ENCODE results near the gene KIZ. TPM values are rescaled to one million over a fixed set of nuclear protein-coding genes. Genes with fewer than 3 reads are reported as not detected.
"Not testable (repeated sequence)": the region's sequence is repeated elsewhere in the genome, so short reads cannot be mapped to it uniquely, and the experiment has no call there.

The KIZ gene
- polyA plus RNA-seq, 3 donors from 2014 or later, result 14.2 to 20.7 (median 15.4) TPM

- H3K4me1 Mint-ChIP-seq, result peaks cover 2 to 10% of the 10 kb centered on the region in 2 donors
- H3K36me3 Mint-ChIP-seq, result peaks cover 5 to 27% (median 10%) of the 10 kb centered on the region in 3 donors
- no peaks in the 10 kb centered on the region for H3K9me3 Mint-ChIP-seq
- H3K27me3 Mint-ChIP-seq (ENCODE audit: low read depth in 3 of 3), result peaks cover 0 to 2% (median 0%) of the 10 kb centered on the region in 3 donors
- H3K4me3 Mint-ChIP-seq, result no peak overlapping the region
- H3K27ac Mint-ChIP-seq, result no peak overlapping the region
- no peak for DNase-seq
These were observed 112.3 kb downstream of the KIZ start for GRCh38 chr20:21237956-21238799.

GRCh38 chr20:21238818-21239536 is 113.1 kb downstream of the KIZ start:
- Mint-ChIP-seq H3K36me3 (peaks cover 6 to 35% (median 12%) of the 10 kb centered on the region in 3 donors), H3K27me3 (ENCODE audit: low read depth in 3 of 3) (peaks cover 0 to 2% (median 0%) of the 10 kb centered on the region in 3 donors), H3K4me3 (no peak overlapping the region), H3K27ac (no peak overlapping the region), H3K9me3 (no peaks in the 10 kb centered on the region), H3K4me1 (peaks cover 2 to 10% of the 10 kb centered on the region in 2 donors)
- no peak for DNase-seq

GRCh38 chr20:21240394-21240793 is 114.5 kb downstream of the KIZ start:
- Mint-ChIP-seq H3K27me3 (ENCODE audit: low read depth in 3 of 3) (peaks cover 0 to 2% (median 0%) of the 10 kb centered on the region in 3 donors), H3K36me3 (peaks cover 17 to 40% (median 24%) of the 10 kb centered on the region in 3 donors), H3K27ac (no peak overlapping the region)

GRCh38 chr20:21241406-21241805 is 115.5 kb downstream of the KIZ start:
- no peak overlapping the region for H3K4me3 Mint-ChIP-seq
- DNase-seq, result no peak
- peaks cover 19 to 43% (median 26%) of the 10 kb centered on the region in 3 donors for H3K36me3 Mint-ChIP-seq
- peaks cover 0 to 2% (median 0%) of the 10 kb centered on the region in 3 donors for H3K27me3 Mint-ChIP-seq (ENCODE audit: low read depth in 3 of 3)
- no peak overlapping the region for H3K27ac Mint-ChIP-seq
- no peaks in the 10 kb centered on the region for H3K9me3 Mint-ChIP-seq
- H3K4me1 Mint-ChIP-seq, result no peaks in the 10 kb centered on the region

More at GRCh38 chr20:21240394-21240793, 114.5 kb downstream of the KIZ start:
- Mint-ChIP-seq H3K9me3 (no peaks in the 10 kb centered on the region), H3K4me3 (no peak overlapping the region), H3K4me1 (peaks cover 2 to 5% of the 10 kb centered on the region in 2 donors)
- no peak for DNase-seq

GRCh38 chr20:21243811-21244210 is 117.9 kb downstream of the KIZ start:
- Mint-ChIP-seq H3K4me3 (no peak overlapping the region), H3K36me3 (peaks cover 24 to 38% (median 27%) of the 10 kb centered on the region in 3 donors), H3K27me3 (ENCODE audit: low read depth in 3 of 3) (no peaks in the 10 kb centered on the region), H3K9me3 (no peaks in the 10 kb centered on the region), H3K4me1 (no peaks in the 10 kb centered on the region), H3K27ac (no peak overlapping the region)
- no peak for DNase-seq

- Mint-ChIP-seq H3K9me3 (no peaks in the 10 kb centered on the region), H3K27me3 (ENCODE audit: low read depth in 3 of 3) (no peaks in the 10 kb centered on the region), H3K27ac (no peak overlapping the region), H3K36me3 (peaks cover 18 to 30% (median 27%) of the 10 kb centered on the region in 3 donors), H3K4me3 (no peak overlapping the region), H3K4me1 (no peaks in the 10 kb centered on the region)
- DNase-seq, result no peak
These were observed 118.9 kb downstream of the KIZ start for GRCh38 chr20:21244808-21245207.

- H3K27me3 Mint-ChIP-seq (ENCODE audit: low read depth in 3 of 3), result peaks cover 0 to 4% (median 0%) of the 10 kb centered on the region in 3 donors
- no peaks in the 10 kb centered on the region for H3K4me1 Mint-ChIP-seq
- no peak overlapping the region for H3K4me3 Mint-ChIP-seq
- DNase-seq, result no peak
- no peaks in the 10 kb centered on the region for H3K9me3 Mint-ChIP-seq
- H3K27ac Mint-ChIP-seq, result no peak overlapping the region
- H3K36me3 Mint-ChIP-seq, result peaks cover 18 to 30% (median 27%) of the 10 kb centered on the region in 3 donors
These were observed 120.3 kb downstream of the KIZ start for GRCh38 chr20:21246161-21246560.

- not testable (repeated sequence) for H3K9me3 Mint-ChIP-seq; H3K4me1 Mint-ChIP-seq; H3K27me3 Mint-ChIP-seq (ENCODE audit: low read depth in 3 of 3); H3K4me3 Mint-ChIP-seq; H3K27ac Mint-ChIP-seq; DNase-seq
- peaks cover 18 to 30% (median 22%) of the 10 kb centered on the region in 3 donors for H3K36me3 Mint-ChIP-seq
These were observed 121.8 kb downstream of the KIZ start for GRCh38 chr20:21247603-21248095.

- H3K9me3 Mint-ChIP-seq, result no peaks in the 10 kb centered on the region
- H3K4me1 Mint-ChIP-seq, result no peaks in the 10 kb centered on the region
- peaks cover 4 to 9% (median 5%) of the 10 kb centered on the region in 3 donors for H3K36me3 Mint-ChIP-seq
- H3K4me3 Mint-ChIP-seq, result no peak overlapping the region
- DNase-seq, result no peak
- H3K27me3 Mint-ChIP-seq (ENCODE audit: low read depth in 3 of 3), result peaks cover 0 to 4% (median 4%) of the 10 kb centered on the region in 3 donors
- peak overlapping the region in 1 of 6 donors; percentile 45 for H3K27ac Mint-ChIP-seq
These were observed 125.4 kb downstream of the KIZ start for GRCh38 chr20:21251278-21251677.

GRCh38 chr20:21257192-21257591 is 131.3 kb downstream of the KIZ start:
- Mint-ChIP-seq H3K4me3 (no peak overlapping the region), H3K4me1 (no peaks in the 10 kb centered on the region), H3K27ac (no peak overlapping the region), H3K9me3 (no peaks in the 10 kb centered on the region), H3K27me3 (ENCODE audit: low read depth in 3 of 3) (peaks cover 4 to 7% (median 5%) of the 10 kb centered on the region in 3 donors), H3K36me3 (no peaks in the 10 kb centered on the region)
- no peak for DNase-seq

- Mint-ChIP-seq H3K36me3 (no peaks in the 10 kb centered on the region), H3K27ac (no peak overlapping the region), H3K4me3 (no peak overlapping the region), H3K27me3 (ENCODE audit: low read depth in 3 of 3) (peaks cover 3 to 7% (median 5%) of the 10 kb centered on the region in 3 donors), H3K4me1 (no peaks in the 10 kb centered on the region), H3K9me3 (no peaks in the 10 kb centered on the region)
- no peak for DNase-seq
These were observed 132.5 kb downstream of the KIZ start for GRCh38 chr20:21258411-21258810.

GRCh38 chr20:21259346-21259745 is 133.5 kb downstream of the KIZ start:
- no peak for DNase-seq
- Mint-ChIP-seq H3K4me1 (no peaks in the 10 kb centered on the region), H3K36me3 (no peaks in the 10 kb centered on the region), H3K9me3 (no peaks in the 10 kb centered on the region), H3K27ac (no peak overlapping the region), H3K4me3 (no peak overlapping the region), H3K27me3 (ENCODE audit: low read depth in 3 of 3) (peaks cover 5 to 7% (median 5%) of the 10 kb centered on the region in 3 donors)

GRCh38 chr20:21262812-21263211 is 136.9 kb downstream of the KIZ start:
- Mint-ChIP-seq H3K27me3 (ENCODE audit: low read depth in 3 of 3) (peaks cover 2 to 11% (median 5%) of the 10 kb centered on the region in 3 donors), H3K36me3 (no peaks in the 10 kb centered on the region), H3K27ac (no peak overlapping the region), H3K4me3 (no peak overlapping the region), H3K4me1 (no peaks in the 10 kb centered on the region), H3K9me3 (peaks cover 0 to 3% (median 0%) of the 10 kb centered on the region in 6 donors)
- no peak for DNase-seq
